Gastroesophageal sphincter (tissue), 4 donors: ENCODE data around the gene DIP2C. TPM values are rescaled to one million over a fixed set of nuclear protein-coding genes. Genes with fewer than 3 reads are reported as not detected.

Source experiments
- ATAC-seq: fragments of 150-250 bp; one replicate; pipeline ENCODE4 v1.9.1; 2016; ENCODE audit warnings: mild to moderate bottlenecking, moderate library complexity
- H3K27ac ChIP-seq, 4 donors: fragments of 200-600 bp; sonication (generic) in 3 of 4; 1 replicate in 3 of 4; 2 replicates in 1 of 4; pipeline ENCODE4 v1.5.1; 2016 to 2019
- H3K27me3 ChIP-seq: fragments of 200-600 bp; sonication (generic); one replicate; pipeline ENCODE4 v1.5.1; 2019
- H3K36me3 ChIP-seq, 2 donors: fragments of 200-600 bp; sonication (generic); one replicate each; pipeline ENCODE4 v1.5.1; 2019; ENCODE audit warnings: control low read depth in 1 of 2
- H3K4me1 ChIP-seq, 3 donors: fragments of 200-600 bp; sonication (generic); 1 replicate in 2 of 3; 2 replicates in 1 of 3; pipeline ENCODE4 v1.5.1; 2016 to 2019; ENCODE audit warnings: control low read depth in 2 of 3
- H3K4me3 ChIP-seq, 2 donors: fragments of 200-600 bp; sonication (generic); one replicate each; pipeline ENCODE4 v1.5.1; 2019; ENCODE audit warnings: mild to moderate bottlenecking in 1 of 2, moderate library complexity in 1 of 2
- H3K9me3 ChIP-seq, 3 donors: fragments of 200-600 bp; sonication (generic); one replicate each; pipeline ENCODE4 v1.5.1; 2017 to 2019; ENCODE audit warnings: control low read depth in 2 of 3
- EP300 ChIP-seq: sonication (generic); formaldehyde crosslinking; IDR thresholded peaks from one replicate; pipeline ENCODE4 v1.6.1; 2017; ENCODE audit warnings: antibody characterized with exemption, mild to moderate bottlenecking
- POLR2A ChIP-seq, 2 donors: fragments of 450-650 bp; IDR thresholded peaks; one replicate each; pipeline ENCODE4 v1.6.1; 2017; ENCODE audit warnings: antibody characterized with exemption in 2 of 2, mild to moderate bottlenecking in 2 of 2, moderate library complexity in 1 of 2
- POLR2AphosphoS5 ChIP-seq: sonication (generic); formaldehyde crosslinking; IDR thresholded peaks from one replicate; pipeline ENCODE4 v1.6.1; 2017; ENCODE audit warnings: antibody characterized with exemption
- WGBS, 2 donors: methylation state at CpG; one replicate each; pipeline ENCODE4 v1.1.5; 2018; ENCODE audit warnings: low coverage in 1 of 2; 5-methylcytosine and 5-hydroxymethylcytosine counted together
- total RNA-seq, 4 donors: library from RNA; depleted of rRNA; stranded (reverse); fragments of >200 nt; gene quantifications; one replicate each; pipeline ENCODE4 v1.1.0, GENCODE V29; 2016
- TF ChIP-seq, protein P1 (sequence below), 4 experiments: fragments of 200-600 bp in 2 of 4; fragments of 450-650 bp in 2 of 4; sonication (generic) in 1 of 4; IDR thresholded peaks; one replicate each; pipeline ENCODE4 v1.5.1; 2017 to 2019; ENCODE audit warnings: antibody characterized with exemption in 4 of 4, mild to moderate bottlenecking in 2 of 4, moderate library complexity in 2 of 4

Gene DIP2C
- total RNA-seq, 4 donors from 2014 or later: 40.8 to 73.8 (median 47.7) TPM

DNA sequence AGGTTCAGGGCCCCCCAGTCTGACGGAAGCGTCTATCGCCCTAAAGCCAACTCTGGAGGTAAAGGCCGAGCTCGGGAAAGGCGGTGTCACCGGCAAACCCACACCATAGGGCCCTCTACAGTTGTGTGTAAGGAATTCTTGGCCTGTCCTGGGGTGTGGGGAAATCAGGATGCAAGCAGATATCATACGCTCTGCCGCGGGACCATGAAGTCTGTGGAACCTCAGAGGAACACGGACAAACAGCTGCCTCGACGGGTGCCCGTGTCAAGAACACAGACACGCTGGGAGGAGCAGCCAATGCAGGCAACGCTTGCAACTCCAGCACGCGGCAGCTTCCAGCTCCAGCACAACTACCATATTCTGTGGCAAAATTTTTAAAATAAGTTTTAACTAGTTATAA lies 157.9 kb downstream of the DIP2C start:
- no peaks in the 10 kb centered on the region for H3K27me3 ChIP-seq
- H3K4me3 ChIP-seq: no peak overlapping the region
- no peaks in the 10 kb centered on the region for H3K9me3 ChIP-seq
- H3K27ac ChIP-seq: no peak overlapping the region
- TF ChIP-seq POLR2A (IDR thresholded peaks at IDR 0.05): no peak
- TF ChIP-seq, protein P1, sequence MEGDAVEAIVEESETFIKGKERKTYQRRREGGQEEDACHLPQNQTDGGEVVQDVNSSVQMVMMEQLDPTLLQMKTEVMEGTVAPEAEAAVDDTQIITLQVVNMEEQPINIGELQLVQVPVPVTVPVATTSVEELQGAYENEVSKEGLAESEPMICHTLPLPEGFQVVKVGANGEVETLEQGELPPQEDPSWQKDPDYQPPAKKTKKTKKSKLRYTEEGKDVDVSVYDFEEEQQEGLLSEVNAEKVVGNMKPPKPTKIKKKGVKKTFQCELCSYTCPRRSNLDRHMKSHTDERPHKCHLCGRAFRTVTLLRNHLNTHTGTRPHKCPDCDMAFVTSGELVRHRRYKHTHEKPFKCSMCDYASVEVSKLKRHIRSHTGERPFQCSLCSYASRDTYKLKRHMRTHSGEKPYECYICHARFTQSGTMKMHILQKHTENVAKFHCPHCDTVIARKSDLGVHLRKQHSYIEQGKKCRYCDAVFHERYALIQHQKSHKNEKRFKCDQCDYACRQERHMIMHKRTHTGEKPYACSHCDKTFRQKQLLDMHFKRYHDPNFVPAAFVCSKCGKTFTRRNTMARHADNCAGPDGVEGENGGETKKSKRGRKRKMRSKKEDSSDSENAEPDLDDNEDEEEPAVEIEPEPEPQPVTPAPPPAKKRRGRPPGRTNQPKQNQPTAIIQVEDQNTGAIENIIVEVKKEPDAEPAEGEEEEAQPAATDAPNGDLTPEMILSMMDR (IDR thresholded peaks at IDR 0.05): no peak
- TF ChIP-seq POLR2AphosphoS5: no peak
- no peak for TF ChIP-seq EP300
- peaks cover 0 to 33% (median 0%) of the 10 kb centered on the region in 3 donors for H3K4me1 ChIP-seq
- WGBS, 2 donors: 92% methylated on average over 4 to 16 of the region's 18 CpGs
- ATAC-seq: no peak
- H3K36me3 ChIP-seq: no peaks in the 10 kb centered on the region

DNA sequence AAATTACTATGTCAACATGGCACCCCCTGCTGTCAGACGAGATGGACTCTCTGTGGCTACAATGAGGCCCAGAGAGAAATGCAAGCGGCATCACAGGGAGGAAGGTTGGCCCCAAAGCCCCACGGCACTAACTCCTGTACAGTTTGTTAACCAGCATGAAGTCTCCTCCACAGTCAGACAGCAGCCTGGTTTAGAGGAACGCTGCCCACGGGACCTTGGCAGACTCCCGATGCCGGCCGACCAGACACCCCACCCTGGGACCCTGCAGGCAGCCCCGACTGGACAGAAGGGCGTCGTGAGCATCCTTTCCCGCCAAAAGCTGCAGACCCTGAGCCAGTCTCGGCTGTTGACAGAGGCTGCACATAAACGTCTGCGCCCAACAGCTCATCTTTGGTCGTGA lies 158.8 kb downstream of the DIP2C start:
- WGBS, 2 donors: 82 to 84% methylated on average over 6 of the region's 16 CpGs
- ATAC-seq: no peak
- TF ChIP-seq POLR2AphosphoS5 (no peak), EP300 (no peak), POLR2A (IDR thresholded peaks at IDR 0.05) (no peak)
- TF ChIP-seq, protein P1 (IDR thresholded peaks at IDR 0.05): no peak

DNA sequence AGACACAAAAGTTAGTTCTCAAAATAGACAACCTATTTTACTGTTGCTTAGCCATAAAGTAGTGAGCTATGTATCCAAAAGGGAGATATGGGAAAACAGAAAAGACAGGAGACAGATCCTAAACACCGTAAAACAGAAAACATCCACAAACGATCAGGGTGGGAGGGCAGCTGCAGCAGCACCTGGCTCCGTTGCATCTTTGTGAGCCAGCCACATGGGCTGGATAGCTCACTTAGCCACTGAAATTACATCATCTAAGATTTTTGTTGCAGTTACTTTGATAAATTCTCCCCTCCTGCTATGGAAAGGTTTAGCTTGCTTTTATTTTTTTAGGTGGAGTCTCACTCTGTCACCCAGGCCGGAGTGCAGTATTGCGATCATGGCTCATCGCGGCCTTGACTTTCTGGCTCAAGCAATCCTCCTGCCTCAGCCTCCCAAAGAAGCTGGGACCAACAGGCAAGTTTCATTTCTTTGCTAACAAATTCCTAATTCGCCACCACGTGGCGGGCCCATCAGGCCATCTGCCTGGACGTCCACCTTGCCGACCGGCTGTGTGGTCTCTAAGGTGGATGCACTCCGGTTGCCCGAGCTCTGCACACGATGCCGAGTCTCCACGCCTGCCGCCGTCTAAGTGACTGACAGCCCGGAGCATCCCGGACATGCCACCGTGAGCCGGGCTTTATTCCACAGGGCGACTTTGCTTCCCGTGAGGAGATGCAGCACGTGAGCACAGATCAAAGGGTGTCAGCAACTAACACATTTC lies 159.8 kb downstream of the DIP2C start:
- Histone ChIP-seq H3K27ac (no peak overlapping the region), H3K4me3 (no peak overlapping the region), H3K4me1 (peaks cover 0 to 36% (median 0%) of the 10 kb centered on the region in 3 donors), H3K27me3 (no peaks in the 10 kb centered on the region), H3K36me3 (no peaks in the 10 kb centered on the region), H3K9me3 (no peaks in the 10 kb centered on the region)
- TF ChIP-seq EP300 (no peak), POLR2A (IDR thresholded peaks at IDR 0.05) (no peak)
- 44 to 86% methylated on average over 3 to 13 of the region's 27 CpGs for WGBS, 2 donors
- ATAC-seq: no peak

More for the DNA sequence above, 158.8 kb downstream of the DIP2C start:
- H3K36me3 ChIP-seq: no peaks in the 10 kb centered on the region
- H3K9me3 ChIP-seq: no peaks in the 10 kb centered on the region
- H3K27me3 ChIP-seq: no peaks in the 10 kb centered on the region
- H3K4me3 ChIP-seq: no peak overlapping the region
- peaks cover 0 to 30% (median 0%) of the 10 kb centered on the region in 3 donors for H3K4me1 ChIP-seq
- no peak overlapping the region for H3K27ac ChIP-seq

DNA sequence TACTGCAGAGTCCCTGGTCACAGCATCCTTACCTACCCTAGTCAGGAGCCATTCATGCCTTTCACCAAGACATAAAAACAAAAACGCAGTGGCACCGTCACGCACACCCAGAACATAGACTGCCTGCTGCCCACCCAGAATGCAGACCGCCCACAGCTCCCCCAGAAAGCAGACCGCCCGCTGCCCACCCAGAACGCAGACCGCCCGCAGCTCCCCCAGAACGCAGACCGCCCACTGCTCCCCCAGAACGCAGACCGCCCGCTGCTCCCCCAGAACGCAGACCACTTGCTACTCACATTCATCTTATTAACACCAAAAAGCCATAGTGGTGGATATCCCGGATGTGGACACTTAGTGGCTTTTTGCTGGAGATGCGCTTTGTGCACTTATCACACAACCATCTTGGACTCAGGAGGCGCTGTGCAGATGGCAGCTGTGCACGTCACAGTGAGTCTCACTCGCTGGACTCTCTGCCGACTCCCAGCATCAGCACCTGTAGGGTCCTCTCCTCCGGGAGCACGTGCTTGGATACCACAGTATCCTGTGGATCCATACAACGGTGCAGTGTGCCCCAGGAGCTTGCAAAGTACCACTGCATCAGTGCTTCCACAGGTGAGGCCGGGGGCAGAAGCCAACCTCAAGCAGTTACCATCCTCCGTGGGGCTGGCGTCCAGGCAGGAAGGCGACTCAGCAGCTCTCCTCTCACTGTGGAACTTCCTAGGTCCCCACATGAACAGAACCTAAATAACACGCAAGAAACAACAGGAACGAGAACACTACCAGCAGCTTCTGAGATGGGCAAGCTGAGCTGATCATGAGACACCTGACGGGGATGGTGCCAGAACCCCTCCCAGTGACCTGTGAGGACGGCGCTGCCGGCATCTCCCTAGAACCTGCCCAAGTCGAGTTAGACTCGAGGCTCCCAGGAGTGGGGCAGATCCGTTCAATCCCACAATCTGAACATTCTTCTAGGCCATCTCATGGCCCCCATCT lies 161.0 kb downstream of the DIP2C start:
- ATAC-seq: no peak
- H3K27ac ChIP-seq: no peak overlapping the region
- peaks cover 0 to 43% (median 0%) of the 10 kb centered on the region in 3 donors for H3K4me1 ChIP-seq
- H3K36me3 ChIP-seq: no peaks in the 10 kb centered on the region
- no peaks in the 10 kb centered on the region for H3K27me3 ChIP-seq
- no peak overlapping the region for H3K4me3 ChIP-seq
- TF ChIP-seq EP300 (no peak), POLR2AphosphoS5 (no peak), POLR2A (IDR thresholded peaks at IDR 0.05) (no peak)
- TF ChIP-seq, protein P1 (IDR thresholded peaks at IDR 0.05): no peak
- H3K9me3 ChIP-seq: no peaks in the 10 kb centered on the region
- 89 to 91% methylated on average over 13 to 15 of the region's 37 CpGs for WGBS, 2 donors

DNA sequence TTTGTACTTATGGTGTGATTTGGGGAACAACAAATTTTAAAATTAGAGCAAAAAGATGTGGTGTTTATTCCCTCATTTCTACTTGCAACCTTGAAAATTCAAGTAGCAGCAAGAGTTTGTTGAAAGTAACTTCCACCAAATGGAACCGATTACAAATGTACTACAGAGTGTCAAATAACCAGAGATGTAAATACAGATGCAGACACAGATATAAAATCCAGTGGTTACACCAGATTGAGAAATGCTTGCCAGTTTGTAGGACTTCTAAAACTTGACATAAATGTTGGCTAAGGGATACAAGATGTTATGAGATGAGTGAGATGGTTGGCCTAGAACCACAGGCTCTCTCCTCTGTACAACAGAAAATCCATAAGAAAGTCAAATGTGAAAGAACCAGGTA lies 162.1 kb downstream of the DIP2C start:
- Histone ChIP-seq H3K36me3 (no peaks in the 10 kb centered on the region), H3K27ac (no peak overlapping the region), H3K9me3 (no peaks in the 10 kb centered on the region), H3K4me3 (no peak overlapping the region), H3K27me3 (no peaks in the 10 kb centered on the region), H3K4me1 (peaks cover 0 to 49% (median 1%) of the 10 kb centered on the region in 3 donors)
- no peak for ATAC-seq
- 63 to 71% methylated on average over 1 of the region's 1 CpG for WGBS, 2 donors
- no peak for TF ChIP-seq POLR2A (IDR thresholded peaks at IDR 0.05)
- TF ChIP-seq EP300: no peak
- TF ChIP-seq, protein P1 (IDR thresholded peaks at IDR 0.05): no peak
- TF ChIP-seq POLR2AphosphoS5: no peak
